HG03095 (cell line): Measurements from ENCODE around the gene EXOC6B.
"Not testable (repeated sequence)": the region's sequence is repeated elsewhere in the genome, so short reads cannot be mapped to it uniquely, and the experiment has no call there.

Experiments
- ATAC-seq: cut with Tn5 transposase; IDR thresholded peaks from one replicate; pipeline ENCODE4 v1.9.1; 2021; ENCODE audit warnings: moderate library complexity; ENCODE audit not compliant: unreplicated experiment

The EXOC6B gene

DNA sequence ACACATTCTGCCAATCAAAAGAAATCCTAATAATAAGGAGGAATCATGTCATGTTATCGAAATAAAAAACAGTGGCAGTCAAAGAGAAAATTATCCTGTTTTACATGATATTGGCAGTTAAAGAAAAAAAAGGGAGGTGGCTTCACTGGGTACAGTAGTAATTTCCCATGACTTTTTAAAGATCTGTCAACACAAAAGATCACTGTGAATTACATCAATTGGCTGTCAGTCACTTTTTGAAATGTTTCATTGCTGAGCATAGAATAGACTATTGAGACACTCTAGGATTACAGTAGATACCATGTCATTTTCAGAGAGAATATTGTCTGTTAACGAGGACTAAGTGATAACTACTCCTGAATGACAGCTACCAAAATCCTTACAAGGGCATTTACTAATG, 342.5 kb downstream of the EXOC6B start:
- no peak for ATAC-seq

DNA sequence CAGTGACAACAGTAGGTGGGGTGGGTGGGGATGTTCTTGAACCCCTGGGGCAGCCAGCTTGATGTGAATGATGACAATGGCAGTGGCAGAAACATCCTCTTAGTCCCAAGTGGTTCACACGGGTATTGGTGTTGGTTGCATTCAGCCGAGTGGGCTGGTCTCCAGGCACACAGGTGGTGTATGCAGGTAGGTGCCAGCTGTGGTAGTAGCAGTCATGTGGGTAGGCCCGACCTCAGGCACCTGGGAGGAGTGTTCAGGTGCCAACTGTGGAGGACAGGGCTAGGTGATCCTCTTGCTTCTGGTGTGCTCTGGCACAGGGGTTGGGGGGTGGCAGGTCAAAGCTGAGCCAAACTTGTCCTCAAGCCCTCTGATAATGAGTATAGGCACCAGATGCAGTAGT, 350.6 kb downstream of the EXOC6B start:
- ATAC-seq, result no peak

DNA sequence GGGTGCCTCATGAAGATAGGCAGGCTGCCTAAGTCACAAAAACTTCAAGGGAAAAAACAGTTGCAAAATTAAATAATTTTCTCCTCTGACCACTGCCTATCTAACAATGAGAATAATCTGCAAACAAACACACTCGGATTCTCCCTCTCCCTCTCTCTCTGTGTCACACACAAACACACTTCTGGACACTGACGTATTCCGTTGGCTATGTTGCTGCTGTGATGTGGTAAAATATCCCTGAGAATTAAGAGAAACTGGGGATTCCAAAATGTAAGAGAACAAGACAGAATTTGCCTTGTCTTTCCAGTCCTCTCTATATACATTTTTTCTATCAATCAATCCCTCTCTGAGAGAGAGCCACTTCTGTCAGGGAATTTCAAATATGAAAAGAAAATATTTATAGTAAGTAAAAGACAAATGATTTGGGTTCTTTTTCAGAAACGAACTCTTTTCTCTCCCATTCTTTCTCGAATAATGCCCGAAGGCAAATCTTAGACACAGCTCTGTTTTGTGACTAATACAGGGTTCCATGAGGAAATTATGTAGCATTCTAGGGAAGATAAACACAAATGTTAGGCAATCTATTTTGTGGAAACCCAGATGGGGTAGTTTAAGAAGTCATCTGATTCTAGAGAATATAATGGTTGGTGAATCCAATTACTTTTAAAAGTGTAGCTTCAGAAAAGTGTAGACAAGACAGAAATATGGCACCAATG, 367.9 kb downstream of the EXOC6B start:
- no peak for ATAC-seq

DNA sequence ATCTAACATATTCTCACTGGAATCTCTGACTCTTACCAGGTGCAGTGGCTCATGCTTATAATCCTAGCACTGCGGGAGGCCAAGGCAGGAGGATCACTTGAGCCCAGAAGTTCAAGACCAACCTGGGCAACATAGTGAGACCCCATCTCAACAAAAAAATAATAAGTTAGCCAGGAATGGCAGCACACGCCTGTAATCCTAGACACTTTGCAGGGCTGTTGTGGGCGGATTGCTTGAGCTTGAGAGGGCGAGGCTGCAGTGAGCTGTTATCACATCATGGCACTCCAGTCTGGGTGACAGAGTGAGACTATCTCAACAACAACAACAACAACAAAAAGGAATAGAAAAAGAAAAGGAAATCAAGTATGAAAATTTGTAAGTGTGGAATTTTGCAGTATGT, 371.6 kb downstream of the EXOC6B start:
- no peak for ATAC-seq

DNA sequence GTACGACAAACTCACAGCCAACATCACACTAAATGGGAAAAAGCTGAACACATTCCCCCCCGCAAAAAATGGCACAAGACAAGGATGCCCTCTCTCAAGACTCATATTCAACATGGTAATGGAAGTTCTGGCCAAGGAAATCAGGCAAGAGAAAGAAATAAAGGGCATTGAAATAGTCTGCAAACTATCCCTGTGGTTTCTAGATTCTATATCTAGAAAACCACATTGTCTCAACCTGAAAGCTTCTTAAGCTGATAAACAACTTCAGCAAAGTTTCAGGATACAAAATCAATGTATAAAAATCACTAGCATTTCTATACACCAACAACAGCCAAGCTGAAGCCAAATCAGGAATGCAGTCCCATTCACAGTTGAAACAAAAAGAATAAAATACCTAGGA, 383.6 kb downstream of the EXOC6B start:
- ATAC-seq, result no peak

DNA sequence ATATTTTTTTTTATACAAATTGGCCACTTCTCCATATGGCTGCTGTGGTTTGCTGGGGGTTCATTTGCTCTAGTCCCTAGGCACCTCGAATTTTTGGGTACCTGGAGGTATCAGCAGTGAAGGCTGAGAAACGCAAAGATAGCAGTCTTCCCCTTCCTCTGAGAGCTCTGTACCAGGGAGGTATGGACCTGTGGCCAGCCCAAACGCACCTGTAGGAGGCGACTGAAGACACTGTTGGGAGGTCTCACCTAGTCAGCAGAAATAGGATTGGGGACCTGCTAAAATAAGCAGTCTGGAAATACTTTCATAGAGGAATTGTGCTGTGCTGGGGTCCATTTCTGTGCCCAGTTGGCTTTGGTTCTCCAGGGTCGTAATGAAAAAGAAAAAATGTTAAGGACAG, 385.9 kb downstream of the EXOC6B start:
- ATAC-seq, result no peak

DNA sequence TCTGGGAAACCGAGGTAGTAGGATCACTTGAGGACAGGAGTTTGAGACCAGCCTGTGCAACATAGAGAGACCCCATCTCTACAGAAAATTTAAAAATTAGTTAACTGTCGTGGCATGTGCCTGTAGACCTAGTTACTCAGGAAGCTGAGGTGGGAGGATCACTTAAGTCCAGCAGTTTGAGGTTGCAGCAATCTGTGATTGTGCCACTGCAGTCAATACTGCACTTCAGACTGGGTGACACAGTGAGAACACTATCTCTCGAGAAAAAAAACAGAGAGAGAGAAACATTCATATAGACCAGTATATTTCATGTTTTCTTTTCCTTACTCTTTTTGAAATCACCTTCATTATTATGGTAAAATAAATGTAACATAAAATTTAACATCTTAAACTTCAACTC, 387.5 kb downstream of the EXOC6B start:
- ATAC-seq, result no peak

DNA sequence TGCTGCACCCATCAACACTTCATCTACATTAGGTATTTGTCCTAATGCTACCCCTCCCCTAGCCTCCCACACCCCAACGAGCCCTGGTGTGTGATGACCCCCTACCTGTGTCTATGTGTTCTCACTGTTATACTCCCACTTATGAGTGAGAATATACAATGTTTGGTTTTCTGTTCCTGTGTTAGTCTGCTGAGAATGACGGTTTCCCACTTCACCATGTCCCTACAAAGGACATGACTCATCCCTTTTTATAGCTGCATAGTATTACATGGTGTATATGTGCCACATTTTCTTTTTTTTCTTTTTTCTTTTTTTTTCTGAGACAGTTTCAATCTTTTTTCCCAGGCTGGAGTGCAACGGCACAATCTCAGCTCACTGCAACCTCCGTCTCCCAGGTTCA, 394.1 kb downstream of the EXOC6B start:
- no peak for ATAC-seq

DNA sequence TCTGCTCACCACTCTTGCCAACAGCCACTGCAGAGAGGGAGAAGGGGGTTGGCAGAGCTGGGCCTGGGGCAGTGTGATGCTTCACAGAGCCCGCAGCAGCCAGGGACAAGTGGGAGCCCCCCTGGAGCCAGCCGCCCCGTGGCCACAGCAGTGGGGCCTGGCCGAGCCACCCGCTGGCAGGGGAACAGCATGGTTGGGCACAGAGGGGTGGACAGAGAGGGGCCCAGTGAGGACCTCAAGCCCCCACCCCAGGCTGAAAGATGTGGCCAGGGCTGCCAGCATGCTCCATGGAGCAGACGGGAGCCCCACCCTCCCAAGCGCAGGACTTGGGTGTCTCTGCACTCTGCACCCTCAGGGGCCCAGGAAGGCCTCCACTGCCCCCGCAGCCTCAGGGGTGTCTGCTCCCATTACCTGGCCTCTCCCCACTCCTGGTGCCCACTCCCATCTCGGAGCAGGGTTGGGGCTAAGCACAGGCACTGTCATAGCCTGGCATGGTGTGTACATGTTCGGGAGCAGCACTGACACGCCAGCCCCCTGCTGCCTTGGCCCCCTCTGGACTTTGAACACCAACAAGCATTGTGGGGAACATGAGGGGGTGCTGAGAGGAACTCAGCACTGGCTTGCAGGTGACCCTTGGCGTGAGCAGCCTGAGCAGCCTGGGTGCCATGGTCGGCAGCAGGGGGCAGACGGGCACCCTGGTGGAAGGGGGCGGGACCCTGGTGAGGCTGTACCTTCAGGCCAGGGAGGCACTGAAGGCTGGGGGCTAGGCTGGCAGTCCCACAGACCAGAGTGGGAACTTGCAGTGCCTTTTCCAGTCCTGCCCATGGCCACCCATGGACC, 398.6 kb downstream of the EXOC6B start:
- ATAC-seq, result no peak

DNA sequence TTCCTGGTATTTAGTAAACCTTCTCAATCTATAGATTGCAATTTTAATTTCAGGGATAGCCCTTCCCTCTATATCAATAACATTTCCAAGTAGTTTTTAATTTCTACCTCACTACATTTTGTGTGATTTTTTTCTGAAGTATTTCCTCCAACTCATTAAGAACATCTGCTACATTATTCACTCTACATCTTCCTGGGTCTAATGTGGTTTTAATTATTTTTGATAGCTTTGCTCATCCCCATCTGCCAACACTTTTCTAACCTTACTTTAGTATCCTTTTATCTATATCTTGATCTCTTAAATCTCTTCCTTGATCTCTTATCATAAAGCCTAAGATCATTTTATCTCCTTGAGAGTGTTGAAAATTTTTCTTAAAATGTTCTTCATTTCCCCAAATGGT, 399.8 kb downstream of the EXOC6B start:
- no peak for ATAC-seq

DNA sequence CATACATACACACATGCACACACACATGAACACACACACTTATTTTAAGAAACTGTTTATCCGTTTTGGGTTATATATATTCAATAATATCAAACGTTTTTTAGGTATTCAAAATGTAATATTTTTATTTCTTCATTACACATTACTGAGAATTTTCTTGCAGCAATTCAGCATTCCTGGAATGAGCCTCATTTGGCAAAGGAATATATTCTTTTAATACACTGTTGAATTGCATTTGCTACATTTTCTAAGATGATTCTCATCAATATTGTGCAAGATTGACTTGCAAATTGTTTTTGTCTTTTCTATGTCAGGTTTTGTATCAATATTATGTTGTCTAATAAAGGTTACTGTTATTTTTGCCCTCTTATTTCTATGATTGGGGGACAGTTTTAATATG, 402.1 kb downstream of the EXOC6B start:
- no peak for ATAC-seq

DNA sequence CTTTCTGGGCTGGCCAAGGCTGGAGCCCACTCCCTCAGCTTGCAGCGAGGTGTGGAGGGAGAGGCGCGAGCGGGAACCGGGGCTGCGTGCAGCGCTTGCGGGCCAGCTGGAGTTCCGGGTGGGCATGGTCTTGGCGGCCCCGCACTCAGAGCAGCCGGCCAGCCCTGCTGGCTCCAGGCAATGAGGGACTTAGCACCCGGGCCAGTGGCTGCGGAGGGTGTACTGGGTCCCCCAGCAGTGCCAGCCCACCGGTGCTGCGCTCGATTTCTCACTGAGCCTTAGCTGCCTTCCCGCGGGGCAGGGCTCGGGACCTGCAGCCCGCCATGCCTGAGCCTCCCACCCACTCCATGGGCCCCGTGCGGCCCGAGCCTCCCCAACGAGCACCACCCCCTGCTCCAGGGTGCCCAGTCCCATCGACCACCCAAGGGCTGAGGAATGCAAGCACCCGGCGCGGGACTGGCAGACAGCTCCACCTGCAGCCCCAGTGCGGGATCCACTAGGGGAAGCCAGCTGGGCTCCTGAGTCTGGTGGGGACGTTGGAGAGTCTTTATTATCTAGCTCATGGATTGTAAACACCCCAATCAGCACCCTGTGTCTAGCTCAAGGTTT, 404.0 kb downstream of the EXOC6B start:
- not testable (repeated sequence) for ATAC-seq

DNA sequence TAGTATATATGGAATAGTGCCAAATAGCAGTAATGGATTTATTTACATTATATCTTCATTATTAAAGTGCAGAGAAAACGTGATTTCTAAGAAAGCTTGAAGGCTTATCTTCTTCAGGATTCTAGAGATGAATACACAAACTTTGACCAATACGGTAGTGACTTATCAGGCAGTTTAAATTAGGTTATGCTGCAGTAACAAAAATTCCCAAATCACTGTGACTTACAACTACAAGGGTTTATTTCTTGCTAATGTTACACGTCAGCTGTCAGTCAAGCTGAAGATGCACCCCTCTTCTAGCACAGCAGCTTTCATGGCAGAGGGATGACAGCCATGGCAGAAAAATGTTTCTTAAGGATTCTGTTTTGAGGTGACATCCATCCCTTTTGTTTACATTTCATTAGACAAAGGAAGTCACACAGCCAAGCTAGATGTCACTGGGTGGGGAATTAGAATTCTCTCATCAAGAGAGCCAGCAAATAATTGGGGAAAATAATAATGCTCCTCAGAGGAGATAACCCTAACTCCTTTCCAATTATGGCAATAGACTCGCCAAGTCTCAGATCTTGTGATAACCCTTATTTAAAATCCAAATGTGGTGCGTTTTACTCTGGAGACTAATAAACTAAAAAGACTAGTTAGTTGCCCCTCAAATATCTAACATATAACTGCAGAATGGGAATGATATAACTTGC, 409.9 kb downstream of the EXOC6B start:
- no peak for ATAC-seq

DNA sequence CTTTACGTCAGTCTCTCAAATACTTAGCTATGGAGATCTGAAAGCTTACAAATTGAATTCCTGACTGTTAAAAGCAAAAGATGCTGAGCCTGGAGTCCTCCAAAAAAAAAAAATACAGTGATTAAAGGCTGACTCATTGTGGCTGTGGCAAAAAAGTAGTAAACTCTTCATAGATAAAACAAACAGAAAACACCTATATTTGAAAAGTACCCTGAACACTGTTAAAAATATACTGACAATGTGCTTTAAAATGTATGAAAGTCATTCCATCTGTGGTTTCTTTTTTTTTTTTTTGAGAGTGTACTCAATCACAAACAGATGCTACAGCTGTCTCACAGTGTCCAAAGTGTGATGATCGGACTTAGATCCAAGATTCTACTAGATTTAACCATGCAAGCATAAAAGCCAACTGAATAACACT, 410.6 kb downstream of the EXOC6B start:
- no peak for ATAC-seq

DNA sequence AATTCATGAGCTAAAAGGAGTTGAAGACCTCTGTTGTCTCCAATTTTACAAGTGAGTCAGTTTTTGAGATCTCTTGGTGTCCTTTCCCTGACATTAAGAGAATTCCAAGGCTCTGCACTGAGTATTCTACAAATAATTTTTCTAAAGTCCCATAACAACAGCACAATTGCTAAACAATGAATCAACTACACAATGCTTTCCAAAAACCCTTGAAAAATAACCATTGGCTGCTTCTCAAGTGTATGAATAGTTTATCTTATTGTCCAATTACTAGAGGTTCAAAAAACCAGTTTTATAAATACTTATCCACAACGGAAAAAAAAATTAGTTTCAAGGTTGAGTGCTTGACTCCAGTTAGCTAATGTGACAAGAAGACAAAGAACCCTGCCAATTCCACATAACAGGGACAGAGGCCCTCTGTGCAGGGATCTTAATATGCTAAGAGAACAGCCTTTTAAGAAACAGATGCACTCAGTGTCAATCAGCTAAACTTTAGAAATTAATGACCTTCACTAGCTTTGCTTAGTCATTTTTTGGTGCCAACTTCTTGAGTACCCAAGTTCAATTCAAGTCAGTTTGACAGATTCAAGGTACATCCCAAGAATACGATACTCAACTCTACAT, 411.6 kb downstream of the EXOC6B start:
- no peak for ATAC-seq

DNA sequence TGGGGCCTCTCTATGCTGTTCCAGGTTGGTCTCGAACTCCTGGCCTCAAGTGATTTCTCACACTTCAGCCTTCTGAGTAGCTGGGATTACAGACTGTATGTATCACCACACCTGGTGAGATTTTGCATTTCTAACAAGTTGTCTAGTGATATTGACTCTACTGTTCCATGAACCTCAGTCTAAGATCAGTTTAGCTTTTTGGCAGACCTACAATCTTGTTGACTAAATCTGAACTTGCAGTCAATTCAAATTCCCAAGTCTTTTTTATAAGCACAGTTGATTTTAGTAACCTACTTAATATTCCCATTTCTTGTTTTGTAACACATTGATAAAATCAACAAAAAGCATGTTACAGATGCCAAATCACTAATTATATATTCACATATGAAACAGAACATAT, 412.1 kb downstream of the EXOC6B start:
- no peak for ATAC-seq

DNA sequence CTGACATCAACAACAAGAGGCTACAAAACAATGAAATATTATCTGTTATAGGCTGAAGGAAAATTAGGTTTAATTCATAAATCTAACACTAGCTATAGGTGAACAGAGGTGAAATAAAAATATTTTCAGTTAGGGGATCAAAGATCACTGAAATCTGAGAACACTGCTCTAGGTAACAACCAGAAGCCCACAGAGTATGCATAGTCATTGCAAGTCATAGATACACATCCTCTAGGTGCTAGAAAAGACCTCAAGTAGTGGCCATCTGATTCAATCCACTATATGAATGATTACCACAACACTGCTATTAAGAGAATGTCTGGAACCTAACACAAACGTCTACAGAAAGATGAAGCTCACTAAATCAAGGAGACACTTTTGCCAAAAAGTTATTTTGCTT, 413.6 kb downstream of the EXOC6B start:
- ATAC-seq, result no peak

DNA sequence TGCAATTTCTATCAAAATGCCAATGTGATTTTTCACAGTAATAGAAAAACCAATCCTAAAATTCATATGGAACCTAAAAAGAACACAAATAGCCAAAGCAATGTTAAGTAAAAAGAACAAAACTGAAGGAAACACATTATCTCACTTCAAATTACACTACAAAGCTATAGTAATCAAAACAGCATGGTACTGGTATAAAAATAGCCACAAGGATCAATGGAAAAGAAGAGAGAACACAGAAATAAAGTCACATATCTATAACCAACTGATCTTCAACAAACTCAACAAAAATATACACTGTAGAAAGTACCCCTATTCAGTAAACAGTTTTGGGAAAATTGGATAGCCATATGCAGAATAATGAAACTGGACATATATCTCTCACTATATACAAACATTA, 426.0 kb downstream of the EXOC6B start:
- ATAC-seq, result no peak

DNA sequence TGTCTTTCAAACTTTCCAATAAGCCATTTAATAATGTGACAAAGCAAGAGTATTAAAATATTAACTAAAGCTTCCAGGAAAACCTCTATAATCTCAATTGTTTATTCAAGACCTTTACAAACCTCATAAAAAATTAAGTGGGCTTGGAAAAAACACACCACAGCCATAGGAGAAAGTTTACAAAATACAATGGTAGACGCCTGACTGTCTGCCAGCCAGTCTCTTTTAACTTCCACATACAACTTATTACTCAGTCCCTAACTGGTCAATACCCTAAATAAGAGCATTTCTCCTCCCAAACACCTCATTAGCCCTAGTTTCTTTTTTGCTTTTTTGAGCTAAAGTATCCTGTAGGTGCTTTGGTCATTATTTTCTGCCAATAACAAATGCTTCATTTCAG, 430.7 kb downstream of the EXOC6B start:
- ATAC-seq, result no peak

DNA sequence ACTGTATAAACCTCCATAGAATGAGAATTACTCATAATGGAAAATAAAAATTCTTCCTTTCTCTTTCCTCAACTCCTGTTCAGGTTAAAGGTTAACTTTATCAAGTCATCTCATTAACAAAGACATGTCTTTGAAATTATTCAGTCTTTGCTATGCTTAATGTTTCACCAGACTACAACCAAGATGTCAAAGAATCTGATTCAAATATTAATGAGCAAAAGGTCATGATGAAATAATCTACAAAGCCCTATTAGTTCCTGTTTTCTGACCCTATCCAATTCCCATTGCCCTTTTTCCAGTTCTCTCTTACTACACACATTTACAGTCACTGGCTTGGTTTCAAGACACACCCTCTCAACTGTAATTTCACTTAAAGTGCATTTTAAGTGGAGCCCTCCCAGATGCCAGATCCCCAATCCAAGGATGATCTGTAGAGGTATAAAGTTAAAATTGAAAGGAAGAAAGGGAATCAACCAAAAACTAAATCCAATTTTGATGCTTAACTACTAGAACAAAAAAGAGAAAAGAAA, 431.2 kb downstream of the EXOC6B start:
- ATAC-seq, result no peak

DNA sequence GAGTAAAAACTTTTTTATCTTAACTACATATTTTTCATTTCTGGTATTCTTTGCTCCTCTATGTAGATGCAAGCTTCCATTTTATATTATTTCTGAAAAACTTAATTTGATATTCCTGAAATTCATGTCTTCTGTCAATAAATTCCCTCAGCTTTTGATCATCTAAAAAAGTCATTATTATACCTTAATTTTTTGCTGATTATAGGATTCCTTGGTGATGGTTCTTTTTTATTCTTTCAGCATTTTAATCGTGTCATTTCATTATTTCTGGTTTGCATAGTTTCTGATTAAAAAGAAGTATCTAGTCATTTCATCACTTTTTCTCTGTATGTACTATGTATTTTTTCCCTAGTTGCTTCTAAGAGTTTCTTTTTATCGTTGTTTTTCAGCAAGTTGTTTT, 436.4 kb downstream of the EXOC6B start:
- ATAC-seq, result no peak
